Medulla oblongata (tissue), 1 donor: Measurements from ENCODE around the gene PAQR8.
A peak's percentile ranks its signal among the peaks of the same experiment; 100 is the strongest.

Source experiments
- DNase-seq: peaks from one replicate; pipeline ENCODE4 v3.0.0-alpha.2; 2015; ENCODE audit errors: extremely low spot score

Gene PAQR8

DNA sequence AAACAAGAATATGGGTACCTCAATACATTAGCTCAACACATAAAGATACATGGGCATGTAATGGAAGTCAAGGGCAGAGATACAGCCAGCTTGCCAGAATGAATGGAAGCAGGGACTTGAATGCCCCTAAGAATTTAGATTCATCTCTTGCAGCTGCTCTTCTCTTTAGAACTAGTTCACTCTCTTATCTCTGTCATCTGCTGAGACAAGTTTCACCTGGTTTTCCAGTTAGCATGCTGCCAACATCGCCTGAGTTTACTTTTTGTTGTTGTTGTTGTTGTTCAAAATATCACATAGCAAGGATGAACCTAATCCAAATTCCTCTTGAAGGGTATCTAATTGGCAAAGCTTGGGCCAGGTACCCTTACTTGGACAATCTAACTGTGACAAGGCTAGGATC lies 14.1 kb upstream of the PAQR8 start:
- DNase-seq: no peak

DNA sequence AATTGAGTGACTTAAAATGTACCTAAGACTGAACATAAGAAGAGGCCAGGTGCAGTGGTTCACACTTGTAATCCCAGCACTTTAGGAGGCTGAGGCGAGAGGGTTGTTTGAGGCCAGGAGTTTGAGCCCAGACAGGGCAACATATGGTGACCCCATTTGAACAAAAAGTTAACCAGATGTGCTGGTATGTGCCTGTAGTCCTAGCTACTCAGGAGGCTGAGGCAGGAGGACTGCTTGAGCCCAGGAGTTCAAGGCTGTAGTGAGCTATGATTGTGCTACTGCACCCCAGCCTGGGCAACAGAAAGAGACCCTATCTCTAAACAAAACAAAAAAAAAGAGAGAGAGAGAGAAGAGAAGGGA lies 10.1 kb upstream of the PAQR8 start:
- DNase-seq: no peak

DNA sequence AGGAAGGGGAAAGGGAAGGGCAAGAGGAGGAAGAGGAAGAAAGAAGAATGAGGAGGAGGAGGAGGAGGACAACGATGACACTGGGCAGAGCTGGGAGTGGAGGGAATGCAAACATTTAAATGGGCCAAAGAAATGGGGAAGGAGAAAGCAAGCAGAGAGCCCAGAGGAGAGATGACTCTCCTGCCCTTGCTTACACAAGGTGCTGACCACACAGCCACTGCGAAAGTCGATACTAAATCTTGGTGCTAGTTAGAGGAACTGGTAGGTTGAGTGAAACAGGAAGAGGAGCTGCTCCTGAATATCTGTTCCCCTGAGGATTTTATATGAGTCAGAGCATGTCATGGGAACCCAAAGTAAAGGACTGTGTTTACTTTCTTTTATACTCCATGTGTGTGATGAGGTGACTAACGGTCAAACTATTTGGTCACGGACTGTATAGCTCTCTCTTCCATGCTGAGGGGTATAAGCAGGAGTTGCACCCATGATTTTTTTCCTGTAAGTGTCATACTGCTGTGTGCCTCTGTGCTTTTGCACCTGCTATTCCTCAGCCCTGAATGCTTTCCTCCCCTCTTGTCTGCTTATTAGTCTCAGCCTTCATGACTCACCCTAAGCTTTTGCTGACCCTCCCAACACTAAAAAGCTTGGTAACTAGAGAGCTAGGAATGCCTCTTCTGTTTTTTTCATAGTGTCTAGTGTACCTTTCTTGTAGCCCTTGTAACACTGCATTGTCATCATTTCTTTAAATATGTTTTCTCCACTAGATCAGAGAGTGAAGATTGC lies 9.5 kb upstream of the PAQR8 start:
- peak; percentile 67 for DNase-seq

GRCh38 chr6:52356017-52356416 lies 5.9 kb upstream of the PAQR8 start:
- no peak for DNase-seq

DNA sequence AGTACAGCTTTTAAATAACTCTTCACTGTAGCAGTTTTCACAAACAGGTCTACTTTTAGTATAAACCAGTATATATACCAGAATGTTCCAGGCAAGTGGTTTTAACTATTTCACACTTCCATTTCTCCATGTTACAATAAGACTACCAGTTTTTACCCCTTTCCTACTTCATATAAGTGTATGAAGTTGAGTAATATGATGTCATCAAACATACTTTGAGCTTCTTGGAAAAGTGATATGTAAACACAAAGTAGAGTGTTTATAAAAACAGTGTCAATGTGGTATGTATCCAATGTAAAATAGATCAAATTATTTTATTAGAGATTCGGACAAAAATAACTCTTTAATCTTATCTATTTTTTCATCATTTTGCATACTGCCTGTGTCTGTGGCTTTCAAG lies 2.5 kb upstream of the PAQR8 start:
- DNase-seq: no peak

DNA sequence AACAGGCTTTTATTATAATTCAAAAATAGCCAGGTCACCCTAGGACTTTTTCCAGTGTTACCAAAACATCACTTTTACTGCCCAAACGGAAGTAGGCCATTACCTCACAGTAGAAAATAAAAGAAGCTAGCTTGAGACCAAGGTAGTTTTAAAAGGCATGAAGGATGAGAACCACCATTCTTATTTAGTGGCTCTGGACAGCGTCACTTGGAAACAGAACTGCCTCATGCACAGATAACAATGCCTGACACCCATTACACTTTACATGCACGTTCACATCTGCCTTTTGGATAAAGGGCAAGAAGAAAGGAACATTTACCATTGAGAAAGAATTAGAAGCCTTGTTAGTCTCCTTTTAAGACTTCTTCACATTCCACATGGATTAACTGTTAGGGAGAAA lies 1.9 kb upstream of the PAQR8 start:
- DNase-seq: no peak

DNA sequence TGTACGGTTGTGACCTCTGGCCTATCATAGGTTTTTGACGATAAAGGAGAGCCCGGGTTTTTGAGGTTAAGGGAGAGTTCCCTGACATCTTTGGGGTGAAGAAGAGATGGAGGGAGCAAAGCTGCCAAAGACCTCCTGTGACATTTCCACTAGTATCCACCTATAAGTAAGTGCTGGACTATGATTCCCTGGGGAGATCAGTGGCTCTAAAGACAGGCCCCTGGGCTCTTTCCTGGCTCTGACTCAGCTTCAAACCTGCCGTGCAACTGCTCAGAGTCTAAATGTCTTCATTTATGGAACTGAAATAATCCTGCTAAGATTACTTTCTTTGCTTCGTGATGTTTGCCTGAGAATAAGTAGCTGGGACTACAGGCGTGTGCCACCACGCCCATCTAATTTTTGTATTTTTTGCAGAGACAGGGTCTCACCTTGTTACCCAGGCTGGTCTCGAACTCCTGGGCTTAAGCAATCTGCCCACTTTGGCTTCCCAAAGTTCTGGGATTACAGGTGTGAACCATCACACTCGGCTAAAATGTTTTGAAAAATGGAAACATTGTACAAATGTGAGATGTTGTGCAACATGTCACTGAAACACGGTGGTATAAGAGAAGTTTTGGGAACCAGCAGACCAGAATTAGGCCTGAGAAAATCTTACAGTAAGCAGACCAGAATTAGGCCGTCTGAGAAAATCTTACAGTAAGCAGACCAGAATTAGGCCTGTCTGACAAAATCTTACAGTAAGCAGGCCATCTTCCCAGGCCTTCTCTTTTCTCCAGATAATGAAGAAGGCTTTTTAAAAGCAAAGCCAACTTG lies 1.1 kb upstream of the PAQR8 start:
- no peak for DNase-seq

DNA sequence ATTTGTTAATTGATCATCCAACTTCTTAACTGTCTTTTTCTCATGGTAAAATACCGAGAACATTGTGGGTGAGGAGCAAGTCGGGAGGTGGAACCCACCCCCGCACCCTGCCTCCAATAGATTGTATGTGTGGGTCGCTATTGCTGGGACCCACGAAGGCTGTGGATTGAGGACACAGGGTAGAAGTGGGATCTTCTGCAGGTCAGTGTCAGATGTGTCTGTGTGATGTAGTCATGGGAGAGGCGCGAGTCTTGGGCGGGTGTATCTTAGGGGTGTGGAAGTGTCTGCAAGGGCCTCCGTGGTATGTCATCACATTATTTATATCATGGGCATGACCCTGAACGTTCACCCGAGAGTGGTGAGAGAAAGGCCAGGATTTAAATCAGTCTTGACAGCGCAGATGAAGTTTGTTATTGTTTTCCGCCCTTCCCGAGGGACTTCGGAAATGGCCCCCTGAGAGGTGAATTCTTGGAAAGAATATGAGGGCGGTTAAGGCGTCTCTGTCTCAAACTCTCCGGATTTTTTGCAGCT lies 472 bp upstream of the PAQR8 start:
- DNase-seq: no peak

DNA sequence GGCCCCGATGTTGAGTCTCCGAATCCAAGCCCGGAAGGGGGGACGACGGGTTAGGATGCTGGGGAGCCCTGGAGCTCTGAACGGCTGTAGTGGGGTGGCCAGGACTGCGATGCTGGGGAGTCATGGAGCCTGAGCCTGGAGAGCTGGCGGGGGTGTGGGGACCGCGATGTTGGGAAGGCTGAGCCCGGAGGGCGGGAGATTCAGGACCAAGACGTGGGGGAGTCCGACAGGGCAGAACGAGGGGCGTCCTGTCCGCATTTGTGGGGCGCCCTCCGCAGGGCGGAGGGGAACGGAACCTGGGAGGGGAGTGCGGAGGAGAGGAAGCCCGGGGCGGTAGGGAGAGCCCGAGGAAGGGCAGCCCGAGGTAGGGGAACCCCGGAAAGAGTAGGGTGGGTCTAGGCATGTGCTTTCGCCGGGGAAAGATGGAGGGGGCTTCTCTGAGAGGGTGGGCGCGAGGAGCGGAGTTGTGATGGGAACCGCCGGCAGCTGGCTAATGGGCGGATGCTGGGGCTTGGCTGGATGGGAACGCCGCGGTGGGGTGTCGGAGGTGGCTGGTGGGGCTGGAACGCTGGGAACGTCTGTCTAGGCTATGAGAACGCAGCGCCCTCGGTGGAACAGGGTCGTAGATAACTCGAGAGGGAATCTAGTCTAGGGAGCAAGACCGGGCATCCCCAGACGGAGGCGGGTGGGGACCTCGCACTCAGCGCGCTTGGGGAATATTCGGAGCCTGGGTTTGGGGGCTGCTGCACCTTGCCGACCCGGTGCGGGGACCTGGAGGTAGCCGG lies 684 bp downstream of the PAQR8 start:
- DNase-seq: peak; percentile 67

- peak; percentile 67 for DNase-seq
Measured at GRCh38 chr6:52363228-52363867, 1.4 kb downstream of the PAQR8 start.

- peak; percentile 57 for DNase-seq
Measured at GRCh38 chr6:52364480-52365166, 2.7 kb downstream of the PAQR8 start.

- peak; percentile 33 for DNase-seq
Measured at GRCh38 chr6:52365317-52365716, 3.4 kb downstream of the PAQR8 start.

DNA sequence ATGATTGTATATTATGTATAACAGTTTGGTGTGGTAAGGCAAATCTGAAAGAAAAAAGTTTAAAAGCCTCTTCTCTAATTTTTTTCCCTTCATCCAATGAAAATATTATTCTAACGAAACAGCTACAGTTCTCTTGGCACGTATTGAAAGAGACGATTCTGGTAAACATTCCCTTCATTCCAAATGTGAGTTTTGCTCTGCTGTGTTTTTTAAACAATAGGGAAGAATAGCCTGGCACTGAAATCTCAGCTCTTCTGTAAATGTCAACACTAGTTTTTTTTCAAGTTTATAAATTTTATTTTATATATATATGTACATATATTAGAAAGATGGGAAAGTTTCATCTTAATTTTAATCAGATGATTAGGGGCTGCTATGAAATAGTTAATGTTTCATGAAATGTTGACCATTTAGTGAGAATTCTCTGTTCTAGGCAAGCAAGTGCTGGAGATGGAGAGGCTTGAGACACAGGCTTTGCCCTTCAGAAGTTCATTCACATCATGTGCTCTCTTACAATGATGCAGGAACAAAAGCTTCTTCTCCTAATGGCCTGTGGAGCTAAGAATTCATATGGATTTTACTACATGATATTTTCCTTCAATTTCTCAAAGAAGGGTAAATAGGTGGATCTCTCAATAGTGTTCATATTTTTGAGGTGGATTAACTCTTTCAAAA lies 4.1 kb downstream of the PAQR8 start:
- DNase-seq: peak; percentile 73

- no peak for DNase-seq
Measured at GRCh38 chr6:52368002-52368401, 6.1 kb downstream of the PAQR8 start.

- no peak for DNase-seq
Measured at GRCh38 chr6:52369234-52369633, 7.3 kb downstream of the PAQR8 start.

- DNase-seq: no peak
Measured at GRCh38 chr6:52371656-52372191, 9.8 kb downstream of the PAQR8 start.

DNA sequence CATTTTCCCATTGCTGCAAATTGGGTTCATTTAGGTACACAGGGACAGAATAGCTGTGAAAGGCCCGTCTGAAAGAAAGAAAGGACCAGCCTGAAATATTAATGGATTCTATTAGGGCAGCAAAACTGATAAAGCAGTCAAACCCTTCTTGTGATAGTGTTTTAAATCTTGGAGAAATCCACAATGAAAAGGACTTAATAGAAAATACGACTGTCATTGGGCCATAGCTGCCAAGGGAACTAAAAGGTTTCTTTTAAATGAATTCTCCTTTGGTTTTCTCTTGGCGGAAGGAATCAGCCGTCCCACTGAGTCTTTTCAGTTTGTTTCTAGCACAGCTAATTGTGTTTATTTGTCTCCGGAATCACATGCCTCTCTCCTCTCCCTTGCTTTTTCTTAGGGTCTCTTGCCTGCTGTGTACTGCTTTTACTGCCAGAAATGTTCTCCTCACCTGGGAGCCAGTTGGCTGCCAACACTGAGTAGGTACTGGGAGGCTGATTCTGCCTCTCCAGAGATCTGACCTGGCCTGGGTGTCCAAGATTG lies 11.3 kb downstream of the PAQR8 start:
- DNase-seq: peak; percentile 71

DNA sequence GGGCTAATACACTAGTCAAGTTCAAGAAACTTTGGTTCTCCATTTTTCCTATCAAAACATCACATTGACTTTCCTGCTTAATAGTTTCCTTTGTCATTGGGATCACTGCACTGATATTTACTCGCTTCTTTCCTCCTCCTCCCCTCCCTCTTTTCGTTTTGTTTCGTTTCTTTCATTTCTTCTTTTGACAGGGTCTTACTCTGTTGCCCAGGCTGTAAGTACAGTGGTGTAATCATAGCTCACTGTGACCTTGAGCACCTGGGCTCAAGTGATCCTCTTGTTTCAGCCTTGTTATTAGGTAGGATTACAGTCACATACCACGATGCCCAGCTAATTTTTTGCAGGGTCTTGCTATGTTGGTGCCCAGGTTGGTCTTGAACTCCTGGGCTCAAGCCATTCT lies 12.3 kb downstream of the PAQR8 start:
- no peak for DNase-seq

GRCh38 chr6:52375780-52376556 lies 14.0 kb downstream of the PAQR8 start:
- peak; percentile 58 for DNase-seq
